Fibroblast of peridontal ligament (primary cell): ENCODE results near the gene GAS2.

Experiments
- DNase-seq: peaks from one replicate; pipeline ENCODE4 v3.0.0-alpha.2; 2010; ENCODE audit errors: extremely low read depth

Gene GAS2

GRCh38 chr11:22787551-22788162 is 121.2 kb downstream of the GAS2 start:
- peak; percentile 58 for DNase-seq

DNA sequence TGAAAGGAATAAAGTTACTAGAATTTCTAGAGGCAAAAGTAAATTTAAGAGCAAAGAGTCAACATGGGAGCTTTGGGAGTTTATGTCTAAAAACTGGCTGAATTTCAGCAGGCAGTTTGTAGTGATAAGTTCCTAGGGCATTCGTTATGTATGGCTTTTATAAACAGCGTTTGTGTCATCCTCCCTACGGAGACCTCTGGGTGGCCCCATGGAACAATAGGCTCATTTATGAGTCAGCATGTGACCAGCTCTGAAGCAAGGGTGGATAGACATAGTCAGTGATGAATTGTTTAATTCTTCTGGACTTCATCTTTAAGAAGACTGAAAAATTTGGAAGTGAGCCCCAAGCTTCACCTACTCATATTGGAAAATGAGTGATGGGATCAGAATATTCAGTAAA is 126.1 kb downstream of the GAS2 start:
- DNase-seq: peak; percentile 60

GRCh38 chr11:22795914-22796313 is 129.5 kb downstream of the GAS2 start:
- no peak for DNase-seq

- DNase-seq: no peak
Observed at GRCh38 chr11:22797047-22797446, 130.6 kb downstream of the GAS2 start.

GRCh38 chr11:22798901-22799300 is 132.5 kb downstream of the GAS2 start:
- DNase-seq: no peak

- DNase-seq: no peak
Observed at GRCh38 chr11:22800482-22800881, 134.1 kb downstream of the GAS2 start.

GRCh38 chr11:22802861-22803260 is 136.4 kb downstream of the GAS2 start:
- no peak for DNase-seq

GRCh38 chr11:22807391-22807790 is 141.0 kb downstream of the GAS2 start:
- no peak for DNase-seq

GRCh38 chr11:22807855-22808570 is 141.6 kb downstream of the GAS2 start:
- DNase-seq: peak; percentile 4

DNA sequence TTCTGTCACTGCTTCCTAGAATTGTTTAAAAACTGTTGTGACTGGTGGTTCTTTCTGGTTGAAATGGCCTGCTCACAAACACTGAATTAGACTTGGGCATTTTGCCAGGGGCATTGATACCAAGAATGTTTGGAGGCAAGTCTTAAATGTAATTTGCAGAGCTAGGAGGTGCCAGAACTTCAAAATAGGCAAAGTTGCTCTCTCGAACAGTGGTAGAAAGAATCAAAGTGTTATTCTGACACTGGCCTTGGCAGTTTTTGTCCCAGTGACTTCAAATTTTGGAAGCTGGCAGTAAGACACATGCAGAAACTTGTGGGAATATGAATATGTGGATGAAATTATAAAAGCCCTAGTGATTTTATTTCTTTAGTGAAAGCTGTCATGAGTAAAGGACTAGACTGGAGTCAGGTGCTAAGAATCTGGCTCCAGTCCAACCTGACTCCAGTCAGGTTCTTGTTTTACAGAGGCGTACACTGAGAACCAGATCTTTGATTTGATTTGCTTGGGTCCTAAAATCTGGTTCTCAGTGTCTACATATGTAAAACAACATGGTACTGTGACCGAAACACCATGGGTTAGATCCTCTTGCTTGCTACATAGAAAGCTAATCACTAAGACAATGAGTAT is 142.3 kb downstream of the GAS2 start:
- peak; percentile 4 for DNase-seq

DNA sequence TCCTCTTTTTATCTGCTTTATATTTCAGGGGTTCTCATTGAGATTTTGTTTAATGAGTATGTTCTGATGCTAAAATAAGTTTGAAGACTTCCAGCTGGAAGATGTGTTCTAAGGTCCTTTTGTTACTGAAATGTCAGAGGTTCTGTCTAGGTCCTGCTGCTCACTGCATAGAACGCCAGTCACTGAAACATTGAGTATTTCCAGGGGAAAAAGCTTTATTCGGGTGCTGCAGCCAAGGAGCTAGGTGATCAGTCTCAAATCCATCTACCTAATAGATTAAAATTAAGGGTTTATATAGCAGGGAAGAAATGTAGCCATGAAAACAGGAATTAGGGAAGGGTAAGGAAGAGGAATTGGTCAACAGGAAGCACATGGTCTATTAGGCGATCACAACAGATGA is 143.5 kb downstream of the GAS2 start:
- DNase-seq: no peak

DNA sequence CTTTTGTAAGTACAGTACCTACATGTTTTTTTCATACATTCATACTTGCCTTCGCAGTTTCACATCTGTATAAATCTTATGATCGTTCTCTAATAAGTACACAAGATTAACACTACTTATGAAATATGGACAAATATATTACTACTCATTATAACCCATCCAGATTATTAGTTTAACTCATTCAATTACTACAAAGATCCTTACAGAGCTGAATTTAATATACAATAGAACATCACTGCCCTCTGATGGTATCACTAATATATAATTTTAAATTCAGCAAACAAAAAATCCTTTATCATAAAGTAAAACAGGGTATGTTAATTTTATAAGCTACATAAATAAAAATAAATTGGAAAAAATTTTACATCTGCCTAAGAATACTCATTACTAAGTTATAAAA is 155.8 kb downstream of the GAS2 start:
- DNase-seq: no peak

GRCh38 chr11:22828373-22828772 is 162.0 kb downstream of the GAS2 start:
- no peak for DNase-seq

- peak; percentile 82 for DNase-seq
Observed at GRCh38 chr11:22829231-22830081, 163.0 kb downstream of the GAS2 start, which contains the start of gene SVIP. Gene SVIP, minus strand, starts transcription at chr11:22829801. Its CDS starts 53 bp downstream, at chr11:22829748.

DNA sequence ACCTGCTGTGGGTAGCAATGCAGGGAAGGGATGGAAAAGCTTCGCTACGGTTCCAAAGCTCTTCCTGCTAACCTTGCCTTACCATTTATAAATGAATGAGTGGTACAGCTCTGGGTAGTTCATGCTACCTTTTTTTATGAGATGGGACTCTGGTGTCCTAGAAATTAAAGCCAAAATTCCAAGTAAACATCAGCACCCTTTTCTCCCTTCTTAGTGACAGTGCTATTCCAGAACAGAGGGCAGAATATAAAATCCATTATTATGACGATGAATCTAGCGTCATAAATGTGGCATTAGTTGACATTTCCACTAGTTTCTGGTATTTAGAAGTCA is 163.6 kb downstream of the GAS2 start:
- DNase-seq: no peak

DNA sequence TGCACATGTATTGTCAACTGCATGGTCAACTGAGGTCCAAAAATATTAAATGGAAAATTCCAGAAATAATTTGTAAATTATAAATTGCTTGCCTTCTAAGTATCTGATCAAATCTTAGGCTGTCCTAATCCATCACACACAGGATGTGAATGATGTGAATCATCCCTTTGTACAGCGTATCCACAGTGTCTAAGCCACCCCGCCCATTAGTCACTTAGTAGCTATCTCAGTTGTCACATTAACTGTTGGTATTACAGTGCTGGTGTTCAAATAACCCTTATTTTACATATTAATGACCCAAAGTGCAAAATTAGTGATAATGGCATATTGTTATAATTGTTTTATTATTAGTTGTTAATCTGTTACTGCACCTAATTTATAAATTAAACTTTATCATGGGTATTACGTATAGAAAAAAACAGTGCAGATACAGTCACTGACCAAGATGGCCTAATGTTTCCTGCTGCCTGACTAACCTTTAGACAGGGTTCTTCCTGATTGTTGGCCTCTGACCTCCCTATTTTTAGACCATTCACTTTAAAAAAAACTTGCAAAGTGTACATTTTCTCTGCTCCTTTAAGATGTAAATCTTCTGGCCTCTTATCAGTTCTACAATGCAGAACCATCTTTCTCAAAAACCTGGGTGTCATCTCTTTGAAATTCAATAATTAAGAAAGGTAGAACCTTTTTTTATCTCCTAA is 166.1 kb downstream of the GAS2 start:
- no peak for DNase-seq

- no peak for DNase-seq
Observed at GRCh38 chr11:22846726-22847125, 180.3 kb downstream of the GAS2 start.

DNA sequence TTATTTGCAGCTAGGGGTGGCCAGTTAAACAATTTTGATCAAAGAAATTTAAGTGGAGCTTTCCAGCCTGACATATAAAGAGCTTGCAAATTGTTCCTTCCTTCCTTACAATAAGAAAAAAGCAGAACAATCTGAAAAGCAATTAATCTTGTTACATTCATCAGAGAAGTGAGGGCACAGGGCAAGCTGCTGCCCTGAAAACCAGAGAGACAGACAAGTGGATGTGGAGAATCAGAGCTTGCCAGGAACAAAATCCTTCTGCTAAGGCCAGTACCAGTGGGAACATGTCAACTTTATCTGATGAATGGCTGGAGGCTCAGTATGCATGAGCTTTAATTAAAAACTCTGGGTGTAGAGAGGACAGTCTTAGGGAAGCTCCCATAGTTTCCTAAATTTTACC is 185.1 kb downstream of the GAS2 start:
- no peak for DNase-seq

GRCh38 chr11:22859756-22860155 is 193.3 kb downstream of the GAS2 start:
- no peak for DNase-seq

DNA sequence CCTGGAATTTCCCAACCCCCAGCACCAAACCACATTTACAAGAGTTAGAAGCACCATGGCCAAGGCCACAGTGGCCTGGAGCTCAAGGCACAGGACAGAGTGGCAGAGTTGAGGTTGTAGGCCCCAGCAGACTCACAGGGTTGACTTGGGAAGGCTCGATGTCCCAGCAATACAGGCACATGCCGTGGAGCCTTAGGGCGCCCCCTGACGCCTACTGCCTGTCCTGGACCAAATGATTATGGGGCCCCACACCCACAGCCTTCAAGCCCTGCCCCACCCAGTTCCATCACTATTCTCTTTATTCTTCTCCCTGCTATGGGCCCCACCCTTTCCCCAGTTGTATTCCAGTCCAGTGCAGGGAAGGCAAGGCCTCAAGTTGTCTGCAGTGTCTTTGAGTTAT is 193.8 kb downstream of the GAS2 start, which contains the start of gene CCDC179:
Gene CCDC179, minus strand, starts transcription at position 234 of the 400 bp plus-strand sequence. Its CDS starts 53 bp downstream, at position 181.
- DNase-seq: no peak
